NOMO-1 (cell line): Measurements from ENCODE around the gene ITLN2.
"Not testable (repeated sequence)": the region's sequence is repeated elsewhere in the genome, so short reads cannot be mapped to it uniquely, and the experiment has no call there.

Experiments
- DNase-seq, 2 experiments: peaks; one replicate each; lab custom pipeline; 2025; ENCODE audit not compliant: unreplicated experiment in 2 of 2; lab: John Stamatoyannopoulos, UW

ITLN2 gene

DNA sequence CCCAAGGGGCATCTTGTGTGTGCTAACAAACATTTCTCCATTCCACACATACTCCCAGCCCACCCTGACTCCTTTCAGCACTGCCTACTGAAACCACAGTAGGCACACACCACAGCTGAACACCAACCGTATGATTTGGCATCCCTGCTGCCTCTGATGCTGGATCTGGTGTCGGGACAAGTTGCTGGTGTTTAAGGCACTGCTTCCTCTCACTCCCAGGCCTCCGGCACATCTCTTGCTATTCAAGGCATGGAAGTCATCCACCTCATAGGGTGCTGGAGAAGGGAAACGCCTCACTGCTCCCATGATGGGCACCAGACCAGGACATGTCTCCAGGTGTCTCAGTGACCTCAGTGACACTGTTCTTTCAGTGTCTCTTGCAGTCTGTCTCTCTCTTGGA, 2.4 kb upstream of the ITLN2 start:
- DNase-seq = no peak

DNA sequence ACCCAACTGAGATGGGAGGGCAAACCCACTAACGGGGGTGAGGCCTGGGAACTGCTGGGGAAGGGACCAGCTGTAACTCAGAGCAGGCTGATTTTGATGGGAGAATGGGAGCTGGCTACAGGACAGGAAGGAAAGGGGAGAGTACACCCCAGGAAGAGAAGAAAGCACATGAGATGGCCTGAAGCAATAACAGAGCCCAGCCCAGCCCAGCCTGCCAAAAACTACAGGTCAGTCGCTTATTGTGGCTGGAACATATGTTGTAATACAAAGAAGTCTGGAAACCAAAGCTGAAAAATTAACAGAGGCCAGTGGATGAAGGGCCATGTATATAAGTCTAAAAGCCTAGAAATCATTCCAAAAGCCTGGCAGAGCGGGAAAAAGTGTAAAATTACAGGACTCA, 1.6 kb downstream of the ITLN2 start:
- DNase-seq = no peak

- no peak for DNase-seq
Observed at GRCh38 chr1:160952129-160952510, 2.5 kb downstream of the ITLN2 start.

- peak; percentile 36 to 67 for DNase-seq
Observed at GRCh38 chr1:160951443-160952128, 3.0 kb downstream of the ITLN2 start.

GRCh38 chr1:160950657-160951056, 4.0 kb downstream of the ITLN2 start:
- DNase-seq = no peak

- no peak for DNase-seq
Observed at GRCh38 chr1:160949881-160950280, 4.7 kb downstream of the ITLN2 start.

DNA sequence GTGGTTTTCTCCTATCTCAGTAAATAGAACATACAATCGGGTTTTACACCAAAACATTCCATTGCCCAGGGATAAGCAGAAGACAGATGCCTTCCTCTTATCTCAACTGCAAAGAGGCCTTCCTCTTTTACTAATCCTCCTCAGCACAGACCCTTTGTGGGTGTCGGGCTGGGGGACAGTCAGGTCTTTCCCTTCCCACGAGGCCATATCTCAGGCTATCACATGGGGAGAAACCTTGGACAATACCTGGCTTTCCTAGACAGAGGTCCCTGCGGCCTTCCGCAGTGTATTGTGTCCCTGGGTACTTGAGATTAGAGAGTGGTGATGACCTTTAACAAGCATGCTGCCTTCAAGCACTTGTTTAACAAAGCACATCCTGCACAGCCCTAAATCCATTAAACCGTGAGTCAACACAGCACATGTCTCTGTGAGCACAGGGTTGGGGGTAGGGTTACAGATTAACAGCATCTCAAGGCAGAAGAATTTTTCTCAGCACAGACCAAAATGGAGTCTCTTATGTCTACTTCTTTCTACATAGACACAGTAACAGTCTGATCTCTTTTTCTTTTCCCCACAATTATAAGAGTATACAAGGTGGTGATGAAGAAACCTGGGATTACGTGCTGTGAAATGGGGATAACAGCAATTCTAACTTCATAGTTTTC, 5.3 kb downstream of the ITLN2 start:
- not testable (repeated sequence) for DNase-seq

DNA sequence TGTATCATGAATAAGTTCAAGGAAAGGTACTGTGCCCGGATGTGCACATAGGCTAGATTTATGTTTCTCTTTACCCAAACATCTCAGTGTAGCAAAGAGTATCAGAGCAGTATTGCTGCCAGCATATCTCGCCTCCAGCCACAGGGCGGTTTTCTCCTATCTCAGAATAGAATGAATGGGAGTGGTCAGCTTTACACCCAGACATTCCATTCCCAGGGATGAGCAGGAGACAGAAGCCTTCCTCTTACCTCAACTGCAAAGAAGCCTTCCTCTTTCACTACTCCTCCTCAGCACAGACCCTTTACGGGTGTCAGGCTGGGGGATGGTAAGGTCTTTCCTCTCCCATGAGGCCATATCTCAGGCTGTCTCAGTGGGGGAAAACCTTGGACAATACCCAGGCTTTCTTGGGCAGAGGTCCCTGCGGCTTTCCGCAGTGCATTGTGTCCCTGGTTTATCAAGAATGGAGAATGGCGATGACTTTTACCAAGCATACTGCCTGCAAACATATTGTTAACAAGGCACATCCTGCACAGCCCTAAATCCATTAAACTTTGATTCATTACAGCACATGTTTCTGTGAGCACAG, 7.3 kb downstream of the ITLN2 start:
- DNase-seq = not testable (repeated sequence)

DNA sequence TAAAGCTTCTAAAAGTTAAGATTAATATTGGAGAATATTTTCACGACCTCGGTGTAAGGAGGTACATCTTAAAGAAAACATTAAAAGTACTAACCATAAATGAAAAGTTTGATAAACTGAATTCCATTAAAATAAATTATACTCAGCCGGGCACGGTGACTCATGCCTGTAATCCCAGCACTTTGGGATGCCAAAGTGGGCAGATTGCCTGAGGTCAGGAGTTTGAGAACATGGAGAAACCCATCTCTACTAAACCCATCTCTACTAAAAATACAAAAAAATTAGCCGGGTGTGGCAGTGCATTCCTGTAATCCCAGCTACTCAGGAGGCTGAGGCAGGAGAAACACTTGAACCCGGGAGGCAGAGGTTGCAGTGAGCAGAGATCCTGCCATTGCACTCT, 8.7 kb downstream of the ITLN2 start:
- not testable (repeated sequence) for DNase-seq

DNA sequence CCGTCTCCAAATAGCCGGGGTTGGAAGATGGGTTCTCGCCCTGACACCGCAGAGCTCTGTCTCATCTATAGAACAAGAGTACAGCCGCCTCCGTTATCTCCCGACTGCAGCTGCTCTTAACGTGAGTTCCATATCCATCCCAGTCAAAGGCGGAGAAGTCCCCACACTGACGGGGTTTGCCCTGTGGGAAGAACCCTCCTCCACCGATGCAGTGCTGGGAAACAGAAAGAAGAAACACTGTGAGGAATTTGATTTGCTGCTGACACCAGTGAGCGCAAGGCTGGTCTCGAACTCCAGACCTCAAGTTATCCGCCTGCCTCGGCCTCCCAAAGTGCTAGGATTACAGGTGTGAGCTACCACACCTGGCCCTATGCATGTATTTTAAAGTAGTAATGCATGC, 9.5 kb downstream of the ITLN2 start:
- no peak for DNase-seq

GRCh38 chr1:160942926-160943325, 11.7 kb downstream of the ITLN2 start:
- DNase-seq = no peak

GRCh38 chr1:160936666-160937065, 17.9 kb downstream of the ITLN2 start:
- DNase-seq = not testable (repeated sequence)

GRCh38 chr1:160935527-160936258, 18.9 kb downstream of the ITLN2 start:
- DNase-seq = peak in 1 of 2 experiments; percentile 53

GRCh38 chr1:160933305-160933704, 21.3 kb downstream of the ITLN2 start:
- DNase-seq = not testable (repeated sequence)

DNA sequence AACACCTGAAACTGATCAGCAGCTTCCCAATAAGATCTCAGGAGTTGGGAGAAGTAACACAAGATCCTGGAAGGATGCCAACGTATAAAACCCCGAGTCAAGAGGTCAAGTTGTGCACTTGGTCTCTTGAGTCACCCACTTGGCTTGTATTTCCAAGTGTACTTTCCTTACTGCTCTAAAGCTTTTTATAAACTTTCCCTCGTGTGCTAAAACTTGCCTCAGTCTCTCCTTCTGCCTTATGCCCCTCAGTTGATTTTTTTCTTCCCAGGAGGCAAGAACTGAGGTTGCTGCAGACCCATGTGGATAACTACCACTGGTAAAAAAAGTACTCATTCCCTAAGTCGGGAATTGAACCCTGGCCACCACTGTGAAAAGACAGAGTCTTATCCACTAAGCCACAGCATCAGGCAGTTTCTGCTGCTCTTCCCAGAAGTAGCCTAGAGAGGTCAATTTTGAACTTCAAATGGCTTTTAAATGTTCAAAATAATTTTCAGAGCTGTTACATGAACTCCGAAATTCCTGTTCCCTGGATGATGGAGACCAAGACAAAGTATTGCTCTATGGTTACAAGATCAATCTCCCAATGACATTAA, 28.9 kb downstream of the ITLN2 start:
- no peak for DNase-seq

GRCh38 chr1:160924791-160925651, 29.6 kb downstream of the ITLN2 start:
- no peak for DNase-seq

DNA sequence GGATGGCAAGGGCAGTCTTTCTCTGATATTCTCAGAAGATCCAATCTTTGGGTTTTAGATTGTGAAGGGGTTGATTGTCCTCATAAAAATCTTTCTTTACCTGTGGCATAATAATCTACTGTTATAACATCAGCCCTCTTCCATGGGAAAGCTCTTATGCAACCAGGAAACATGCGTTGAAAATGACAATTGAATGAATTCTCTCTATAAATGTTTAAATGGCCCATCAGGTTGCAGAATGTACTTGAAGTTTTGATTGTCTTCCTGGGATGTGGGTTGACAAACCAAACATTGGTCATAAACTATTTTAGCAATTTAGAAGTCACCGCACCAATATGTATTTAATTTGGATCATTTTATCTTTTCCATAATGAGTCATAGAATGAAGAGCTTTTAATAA, 37.9 kb downstream of the ITLN2 start:
- no peak for DNase-seq

DNA sequence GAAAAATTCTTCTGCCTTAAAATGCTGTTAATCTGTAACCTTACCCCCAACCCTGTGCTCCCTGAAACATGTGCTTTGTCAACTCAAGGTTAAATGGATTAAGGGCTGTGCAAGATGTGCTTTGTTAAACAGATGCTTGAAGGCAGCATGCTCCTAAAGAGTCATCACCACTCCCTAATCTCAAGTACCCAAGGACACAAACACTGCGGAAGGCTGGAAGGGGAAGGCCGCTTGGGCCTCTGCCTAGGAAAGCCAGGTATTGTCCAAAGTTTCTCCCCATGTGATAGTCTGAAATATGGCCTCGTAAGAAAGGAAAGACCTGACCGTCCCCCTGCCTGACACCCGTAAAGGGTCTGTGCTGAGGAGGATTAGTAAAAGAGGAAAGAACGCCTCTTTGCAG, 41.4 kb downstream of the ITLN2 start:
- DNase-seq = not testable (repeated sequence)

DNA sequence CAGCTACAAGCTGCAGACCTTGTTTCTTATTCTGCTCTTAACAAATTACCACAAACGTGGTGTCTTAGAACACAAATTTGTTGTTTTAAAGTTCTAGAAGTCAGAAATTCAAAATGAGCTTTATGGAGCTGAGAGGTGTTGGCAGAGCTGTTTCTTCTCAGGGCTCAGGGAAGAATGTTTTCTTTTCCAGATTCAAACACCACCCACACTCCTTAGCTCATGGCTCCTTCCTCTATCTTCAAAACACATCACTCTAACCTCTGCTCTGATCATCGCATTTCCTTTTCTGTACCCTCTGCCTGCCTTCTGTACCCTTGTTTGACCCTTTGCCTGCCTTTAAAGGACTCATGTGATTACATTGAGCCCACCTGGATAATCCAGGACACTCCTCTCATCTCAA, 42.7 kb downstream of the ITLN2 start:
- DNase-seq = no peak

- DNase-seq = no peak
Observed at GRCh38 chr1:160911441-160911840, 43.2 kb downstream of the ITLN2 start.
